GM12865 (cell line): ENCODE results near the gene GNAS-AS1.
A peak's percentile ranks its signal among the peaks of the same experiment; 100 is the strongest.

Experiments
- DNase-seq: peaks from one replicate; pipeline ENCODE4 v3.0.0; 2010; ENCODE audit warnings: low read depth
- H3K4me3 ChIP-seq: 2 replicates; pipeline ENCODE4 v1.5.1; 2011; ENCODE audit warnings: mild to moderate bottlenecking, low read depth, low read length, control low read depth
- CTCF ChIP-seq: IDR thresholded peaks from 2 replicates; pipeline ENCODE4 v1.5.1; 2011; ENCODE audit warnings: low read length, control low read depth, low read depth, inconsistent platforms; ENCODE audit not compliant: insufficient read depth; ENCODE audit errors: missing control alignments

GNAS-AS1 gene

GRCh38 chr20:58871533-58872102, 20.9 kb upstream of the GNAS-AS1 start:
- no peak for TF ChIP-seq CTCF
- no peak overlapping the region for H3K4me3 ChIP-seq
- DNase-seq = no peak

- TF ChIP-seq CTCF = peak; percentile 82
- DNase-seq = peak; percentile 49
- H3K4me3 ChIP-seq = no peak overlapping the region
These were observed 19.8 kb upstream of the GNAS-AS1 start for GRCh38 chr20:58870293-58871014.

- H3K4me3 ChIP-seq = no peak overlapping the region
- no peak for TF ChIP-seq CTCF
- no peak for DNase-seq
These were observed 19.0 kb upstream of the GNAS-AS1 start for GRCh38 chr20:58869662-58870227.

GRCh38 chr20:58868795-58869194, 18.1 kb upstream of the GNAS-AS1 start:
- peak; percentile 29 for DNase-seq
- no peak overlapping the region for H3K4me3 ChIP-seq
- peak; percentile 36 for TF ChIP-seq CTCF

GRCh38 chr20:58867211-58867610, 16.5 kb upstream of the GNAS-AS1 start:
- DNase-seq = no peak
- no peak overlapping the region for H3K4me3 ChIP-seq
- TF ChIP-seq CTCF = no peak

GRCh38 chr20:58865843-58866242, 15.1 kb upstream of the GNAS-AS1 start:
- no peak for TF ChIP-seq CTCF
- H3K4me3 ChIP-seq = no peak overlapping the region
- no peak for DNase-seq
